Head of caudate nucleus (tissue), 42 donors: ENCODE results near the gene C17orf113.

Experiments used
- DNase-seq, 42 donors: peaks; one replicate each; pipeline versions ENCODE4 v3.0.0 to v3.0.0-alpha.2; 2020 to 2021; ENCODE audit warnings: mixed read lengths in 7 of 42
- intact Hi-C: fragments of 100-400 bp; cut with DNase I; formaldehyde crosslinking; loops from one replicate; pipeline ENCODE4 v1.15.0; 2022

The C17orf113 gene

GRCh38 chr17:42000413-42001133 is 49.8 kb downstream of the C17orf113 start:
- DNase-seq: no peak
- intact Hi-C loops: no loop called here

GRCh38 chr17:41998497-41998896 is 51.9 kb downstream of the C17orf113 start:
- no peak for DNase-seq
- intact Hi-C loops: no loop called here

GRCh38 chr17:41996855-41997164 is 53.6 kb downstream of the C17orf113 start:
- DNase-seq: no peak
- intact Hi-C loops: no loop called here

- intact Hi-C loops: loop anchor here (2.0 kb wide), 1 partner anchor 26 kb away; the partner anchor contains the start of gene CNP
- DNase-seq: peak in 41 of 42 donors; percentile 37 to 92 (median 82)
These were observed 57.8 kb downstream of the C17orf113 start for GRCh38 chr17:41992576-41992975.

- intact Hi-C loops: no loop called here
- DNase-seq: no peak
These were observed 60.5 kb downstream of the C17orf113 start for GRCh38 chr17:41989702-41990419.

GRCh38 chr17:41988418-41988817 is 62.0 kb downstream of the C17orf113 start:
- DNase-seq: no peak
- intact Hi-C loops: no loop called here
